Non-pigmented ciliary epithelial cell (primary cell): Measurements from ENCODE around the gene GAL3ST3.
A peak's percentile ranks its signal among the peaks of the same experiment; 100 is the strongest.

Source experiments
- DNase-seq: peaks from one replicate; pipeline ENCODE4 v3.0.0-alpha.2; 2010; ENCODE audit warnings: low read depth

Gene GAL3ST3

DNA sequence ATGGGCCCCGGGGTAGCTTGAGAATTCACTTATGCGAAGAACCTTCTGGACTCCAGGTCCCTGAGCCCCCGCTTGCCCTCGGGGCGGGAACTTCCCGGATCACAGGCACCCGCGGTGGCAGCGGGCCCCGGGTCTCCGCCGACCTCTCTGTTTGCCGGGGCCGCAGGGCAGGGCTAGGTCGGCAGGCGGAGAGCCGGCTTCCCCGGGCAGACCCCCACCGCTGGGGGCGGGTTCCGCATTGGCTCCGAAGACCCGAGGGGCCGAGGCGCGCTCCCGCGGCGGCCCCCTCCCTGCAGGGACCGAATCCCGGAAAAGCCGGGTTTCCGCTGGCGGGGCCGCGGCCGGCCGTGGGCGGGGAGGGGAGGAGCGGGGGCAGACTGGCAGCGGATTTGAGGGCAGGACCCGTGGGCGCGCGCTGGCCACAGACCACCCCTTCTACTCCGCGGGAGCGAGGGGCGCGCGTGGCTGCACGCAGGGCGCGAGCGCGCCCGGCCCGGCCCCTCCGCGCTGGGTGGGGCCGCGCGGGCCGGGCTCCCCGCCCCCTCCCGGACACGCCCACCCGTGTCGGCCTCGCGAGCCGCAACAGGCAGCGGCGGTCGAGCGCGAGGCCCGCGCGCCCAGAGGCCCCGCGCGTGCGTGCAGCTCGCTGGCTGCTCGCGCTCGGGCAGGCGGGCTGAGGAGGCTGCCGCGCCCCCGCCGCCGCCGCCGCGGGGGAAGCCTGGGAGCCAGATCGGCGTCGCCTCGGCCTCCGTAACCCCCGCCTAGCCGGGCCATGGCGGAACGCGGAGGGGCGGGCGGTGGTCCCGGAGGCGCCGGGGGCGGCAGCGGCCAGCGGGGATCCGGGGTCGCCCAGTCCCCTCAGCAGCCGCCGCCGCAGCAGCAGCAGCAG lies 21.0 kb upstream of the GAL3ST3 start, which contains the start of gene PACS1:
Gene PACS1 (plus strand): TSS at position 558 of the 889 bp plus-strand sequence. CDS start 215 bp downstream, at position 773.
- no peak for DNase-seq

- DNase-seq = no peak
These were observed 20.2 kb upstream of the GAL3ST3 start for GRCh38 chr11:66068923-66069714.

DNA sequence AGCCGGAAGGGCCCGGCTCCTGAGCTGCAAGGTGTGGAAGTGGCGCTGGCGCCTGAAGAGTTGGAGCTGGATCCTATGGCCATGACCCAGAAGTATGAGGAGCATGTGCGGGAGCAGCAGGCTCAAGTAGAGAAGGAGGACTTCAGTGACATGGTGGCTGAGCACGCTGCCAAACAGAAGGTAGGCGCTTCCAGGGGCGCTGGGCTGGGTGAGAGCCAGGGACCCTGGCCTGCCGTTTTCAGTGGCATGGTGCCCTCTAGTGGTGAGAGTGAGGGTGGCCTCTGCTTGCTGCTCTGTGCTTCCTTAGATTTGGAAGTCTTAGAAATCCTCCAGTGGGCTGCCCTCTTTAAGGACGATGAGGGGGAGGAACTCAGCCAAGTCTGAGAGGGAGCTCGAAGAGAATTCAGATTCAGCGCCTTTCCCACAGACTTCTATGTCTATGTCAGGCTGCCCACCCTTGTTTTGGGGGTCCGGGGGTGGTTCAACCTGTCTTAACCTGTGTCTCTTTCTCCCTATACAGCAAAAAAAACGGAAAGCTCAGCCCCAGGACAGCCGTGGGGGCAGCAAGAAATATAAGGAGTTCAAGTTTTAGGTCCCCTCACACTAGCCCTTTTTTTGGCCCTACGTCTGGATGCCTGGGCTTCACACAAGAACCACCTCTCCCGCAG lies 19.3 kb upstream of the GAL3ST3 start:
- no peak for DNase-seq

GRCh38 chr11:66067640-66068039 lies 18.7 kb upstream of the GAL3ST3 start:
- no peak for DNase-seq

DNA sequence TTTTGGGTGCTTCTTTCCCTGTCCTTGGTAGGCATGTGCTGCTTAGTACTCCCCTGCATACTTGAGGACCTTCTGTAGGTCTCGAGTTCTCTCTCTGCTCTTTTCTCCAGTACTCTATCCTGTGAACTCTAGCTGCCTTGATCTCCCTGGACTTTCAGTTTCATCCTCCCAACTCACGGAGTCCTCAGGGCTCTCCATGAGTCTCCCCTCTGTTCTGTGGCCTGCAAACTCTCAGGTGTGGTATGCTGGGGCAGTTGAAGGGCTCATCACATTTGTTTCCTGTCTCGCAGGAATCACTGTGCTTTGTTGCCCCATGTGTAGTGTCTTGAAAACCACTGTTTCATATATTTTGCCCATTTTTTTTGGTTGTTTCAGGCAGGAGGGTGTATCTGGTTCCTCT lies 17.8 kb upstream of the GAL3ST3 start:
- DNase-seq = no peak

GRCh38 chr11:66064571-66064970 lies 15.6 kb upstream of the GAL3ST3 start:
- DNase-seq = no peak

GRCh38 chr11:66063900-66064299 lies 14.9 kb upstream of the GAL3ST3 start:
- DNase-seq = no peak

GRCh38 chr11:66062408-66062807 lies 13.4 kb upstream of the GAL3ST3 start:
- no peak for DNase-seq

GRCh38 chr11:66061268-66061667 lies 12.3 kb upstream of the GAL3ST3 start:
- no peak for DNase-seq

GRCh38 chr11:66059966-66060680 lies 11.2 kb upstream of the GAL3ST3 start:
- no peak for DNase-seq

- DNase-seq = no peak
These were observed 7.5 kb upstream of the GAL3ST3 start for GRCh38 chr11:66056501-66056900.

- DNase-seq = no peak
These were observed 6.1 kb upstream of the GAL3ST3 start for GRCh38 chr11:66055021-66055420.

DNA sequence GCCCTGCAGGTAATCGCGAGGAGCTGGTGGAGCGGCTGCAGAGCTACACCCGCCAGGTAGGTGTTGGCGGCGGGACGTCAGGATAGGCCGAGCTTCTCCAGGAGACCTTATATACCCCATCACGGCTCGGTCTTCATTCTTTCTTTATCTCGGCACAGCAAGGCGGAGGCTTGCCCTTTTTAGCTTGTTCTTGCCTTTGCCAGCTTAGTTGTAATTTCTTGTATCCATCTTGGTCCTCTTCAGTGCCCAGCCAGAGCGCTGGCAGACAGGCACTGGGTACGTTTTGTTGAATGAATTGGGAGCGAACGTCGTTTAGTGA lies 3.7 kb upstream of the GAL3ST3 start:
- no peak for DNase-seq

DNA sequence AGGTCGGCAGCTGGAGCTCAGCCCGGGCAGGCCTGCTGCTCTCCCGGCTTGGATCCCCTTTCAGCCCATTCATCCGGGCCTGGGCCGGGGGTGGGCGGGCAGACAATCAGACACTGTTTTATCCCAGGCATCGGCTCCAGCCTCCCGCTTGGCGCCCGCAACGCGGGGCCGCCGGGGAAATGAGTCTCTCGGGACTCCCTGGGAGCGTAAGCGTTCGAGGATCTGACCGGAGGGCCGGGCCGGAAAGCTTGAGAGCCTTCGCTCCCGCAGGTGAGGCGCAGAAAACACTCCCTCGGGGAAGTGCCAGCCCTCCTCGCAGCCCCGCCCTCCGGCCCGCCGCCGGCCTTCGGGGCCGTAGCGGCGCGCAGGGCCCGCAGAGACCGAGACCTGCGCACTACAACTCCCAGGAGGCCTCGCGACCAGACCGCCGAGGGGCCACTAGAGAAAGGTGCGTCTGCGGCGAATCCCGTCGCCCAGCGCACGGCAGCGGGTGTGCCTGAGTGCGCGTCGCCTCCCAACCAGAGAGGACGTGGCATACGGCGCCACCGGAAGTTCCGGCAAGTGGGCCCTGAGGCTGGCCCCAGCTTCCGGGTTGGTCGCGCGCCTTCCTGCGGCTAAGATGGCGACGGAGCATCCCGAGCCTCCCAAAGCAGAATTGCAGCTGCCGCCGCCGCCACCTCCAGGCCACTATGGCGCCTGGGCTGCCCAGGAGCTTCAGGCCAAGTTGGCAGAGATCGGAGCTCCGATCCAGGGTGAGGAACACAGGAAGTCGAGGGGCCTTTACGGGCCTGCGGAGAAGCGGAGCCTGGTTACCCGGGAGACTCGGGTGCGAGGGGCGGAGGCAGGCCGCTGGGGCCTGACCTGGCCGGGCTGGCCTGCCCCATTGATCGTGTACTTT lies 3.1 kb upstream of the GAL3ST3 start, which contains the start of gene SF3B2:
Gene SF3B2 (plus strand): TSS at position 599 of the 898 bp plus-strand sequence. CDS start 21 bp downstream, at position 620.
- DNase-seq = peak; percentile 89

- no peak for DNase-seq
These were observed 2.4 kb upstream of the GAL3ST3 start for GRCh38 chr11:66051371-66051765.

- DNase-seq = no peak
These were observed 1.7 kb upstream of the GAL3ST3 start for GRCh38 chr11:66050581-66051231.

GRCh38 chr11:66047541-66048365 lies 1.2 kb downstream of the GAL3ST3 start:
- no peak for DNase-seq

DNA sequence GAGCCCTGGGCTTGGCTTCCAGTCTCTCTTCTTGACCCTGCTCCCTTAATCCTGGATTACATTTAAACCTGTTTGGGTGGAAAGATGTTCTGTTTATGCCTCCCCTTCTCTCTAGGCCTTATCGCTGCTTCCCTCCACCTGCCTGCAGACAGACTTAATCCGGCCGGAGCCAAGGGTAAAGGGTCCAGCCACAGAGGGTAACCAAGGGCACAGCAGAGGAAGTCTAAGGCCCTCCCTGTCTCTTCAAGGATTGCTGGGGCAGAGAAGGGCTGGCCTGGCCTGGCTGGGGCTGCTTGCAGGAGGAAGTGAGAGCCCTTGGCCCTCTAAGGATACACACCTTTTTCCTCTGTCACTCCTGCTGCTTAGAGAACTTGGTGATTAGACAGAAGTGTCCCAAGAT lies 2.1 kb downstream of the GAL3ST3 start:
- no peak for DNase-seq

GRCh38 chr11:66045177-66045639 lies 3.8 kb downstream of the GAL3ST3 start:
- DNase-seq = no peak
